Measurements from ENCODE around the gene MAP3K8.

GRCh38 chr10:30436671-30437030 lies 2.7 kb downstream of the MAP3K8 start:
- TF ChIP-seq CTCF (IDR thresholded peaks at IDR 0.05; ENCODE audit: low read depth, low read length) = no peak
- no peak for TF ChIP-seq EZH2phosphoT487 (IDR thresholded peaks at IDR 0.05; ENCODE audit: low read depth)

Measured in OCI-LY3 (cell line).